Right atrium auricular region (tissue), 2 donors: ENCODE data around the gene SSBP2. TPM values are rescaled to one million over a fixed set of nuclear protein-coding genes. Genes with fewer than 3 reads are reported as not detected.

ENCODE experiments used
- DNase-seq: peaks from one replicate; pipeline ENCODE4 v3.0.0-alpha.2; 2019; ENCODE audit warnings: low spot score
- H3K27ac ChIP-seq, 2 donors: fragments of 200-600 bp; sonication (generic); 1 replicate in 1 of 2; 2 replicates in 1 of 2; pipeline ENCODE4 v1.5.1; 2016 to 2019
- H3K27me3 ChIP-seq, 2 donors: fragments of 200-600 bp; sonication (generic); one replicate each; pipeline versions ENCODE4 v1.5.1 to v1.6.0; 2017 to 2019
- H3K36me3 ChIP-seq: fragments of 200-600 bp; sonication (generic); one replicate; pipeline ENCODE4 v1.5.1; 2016
- H3K4me1 ChIP-seq, 2 donors: fragments of 200-600 bp; sonication (generic); one replicate each; pipeline versions ENCODE4 v1.5.1 to v1.6.0; 2017 to 2019
- H3K4me3 ChIP-seq, 2 donors: fragments of 200-600 bp; sonication (generic); 1 replicate in 1 of 2; 2 replicates in 1 of 2; pipeline ENCODE4 v1.5.1; 2017 to 2019; ENCODE audit warnings: mild to moderate bottlenecking in 1 of 2, moderate library complexity in 1 of 2
- H3K9me3 ChIP-seq, 2 donors: fragments of 200-600 bp; sonication (generic); one replicate each; pipeline ENCODE4 v1.5.1; 2019
- CTCF ChIP-seq, 2 donors: fragments of 200-600 bp; sonication (generic); IDR thresholded peaks; one replicate each; pipeline ENCODE4 v1.5.1; 2019; ENCODE audit warnings: antibody characterized with exemption in 2 of 2
- total RNA-seq, 2 donors: library from RNA; depleted of rRNA; stranded (reverse); fragments of >200 nt; gene quantifications; one replicate each; pipeline ENCODE4 v1.1.0, GENCODE V29; 2016

SSBP2 gene
- total RNA-seq, 2 donors from 2014 or later = 29.3 to 55.1 TPM

- peaks cover 0 to 43% of the 10 kb centered on the region in 2 donors for H3K4me1 ChIP-seq
- H3K27ac ChIP-seq = no peak overlapping the region
- no peaks in the 10 kb centered on the region for H3K9me3 ChIP-seq
- H3K4me3 ChIP-seq = no peak overlapping the region
- no peaks in the 10 kb centered on the region for H3K27me3 ChIP-seq
- H3K36me3 ChIP-seq = no peaks in the 10 kb centered on the region
- no peak for TF ChIP-seq CTCF (IDR thresholded peaks at IDR 0.05)
- DNase-seq = no peak
Measured at GRCh38 chr5:81724571-81724970, 26.3 kb downstream of the SSBP2 start.

GRCh38 chr5:81724108-81724507 lies 26.8 kb downstream of the SSBP2 start:
- Histone ChIP-seq H3K27me3 (no peaks in the 10 kb centered on the region), H3K9me3 (no peaks in the 10 kb centered on the region), H3K4me3 (no peak overlapping the region), H3K4me1 (peaks cover 0 to 48% of the 10 kb centered on the region in 2 donors), H3K27ac (no peak overlapping the region), H3K36me3 (no peaks in the 10 kb centered on the region)
- no peak for TF ChIP-seq CTCF (IDR thresholded peaks at IDR 0.05)
- DNase-seq = no peak

GRCh38 chr5:81721049-81721448 lies 29.8 kb downstream of the SSBP2 start:
- TF ChIP-seq CTCF (IDR thresholded peaks at IDR 0.05) = no peak
- Histone ChIP-seq H3K9me3 (no peaks in the 10 kb centered on the region), H3K36me3 (no peaks in the 10 kb centered on the region), H3K27ac (no peak overlapping the region), H3K27me3 (no peaks in the 10 kb centered on the region), H3K4me3 (no peak overlapping the region), H3K4me1 (peaks cover 0 to 56% of the 10 kb centered on the region in 2 donors)
- no peak for DNase-seq

- Histone ChIP-seq H3K4me1 (peaks cover 0 to 56% of the 10 kb centered on the region in 2 donors), H3K4me3 (no peak overlapping the region), H3K27me3 (no peaks in the 10 kb centered on the region), H3K9me3 (no peaks in the 10 kb centered on the region), H3K27ac (no peak overlapping the region), H3K36me3 (no peaks in the 10 kb centered on the region)
- TF ChIP-seq CTCF (IDR thresholded peaks at IDR 0.05) = no peak
- no peak for DNase-seq
Measured at GRCh38 chr5:81719743-81720345, 31.1 kb downstream of the SSBP2 start.

GRCh38 chr5:81718300-81718699 lies 32.6 kb downstream of the SSBP2 start:
- Histone ChIP-seq H3K4me3 (no peak overlapping the region), H3K27me3 (no peaks in the 10 kb centered on the region), H3K27ac (no peak overlapping the region), H3K36me3 (no peaks in the 10 kb centered on the region), H3K9me3 (no peaks in the 10 kb centered on the region), H3K4me1 (peaks cover 0 to 49% of the 10 kb centered on the region in 2 donors)
- no peak for DNase-seq
- no peak for TF ChIP-seq CTCF (IDR thresholded peaks at IDR 0.05)

- no peak for TF ChIP-seq CTCF (IDR thresholded peaks at IDR 0.05)
- no peaks in the 10 kb centered on the region for H3K36me3 ChIP-seq
- no peaks in the 10 kb centered on the region for H3K27me3 ChIP-seq
- H3K4me3 ChIP-seq = no peak overlapping the region
- no peak for DNase-seq
- H3K27ac ChIP-seq = no peak overlapping the region
- peaks cover 0 to 49% of the 10 kb centered on the region in 2 donors for H3K4me1 ChIP-seq
- no peaks in the 10 kb centered on the region for H3K9me3 ChIP-seq
Measured at GRCh38 chr5:81717860-81718259, 33.0 kb downstream of the SSBP2 start.
